KMS-11 (cell line): ENCODE data around the gene CTBP2.
A peak's percentile ranks its signal among the peaks of the same experiment; 100 is the strongest.

ENCODE experiments used
- H2AFZ ChIP-seq: fragments of 200-600 bp; sonication (generic); 2 replicates; pipeline ENCODE4 v1.6.1; 2016; ENCODE audit warnings: antibody characterized with exemption, mixed run types, low read depth
- H3K27ac ChIP-seq: fragments of 200-600 bp; sonication (generic); 2 replicates; pipeline ENCODE4 v1.6.1; 2016; ENCODE audit warnings: mild to moderate bottlenecking, mixed run types
- H3K27me3 ChIP-seq: fragments of 200-600 bp; sonication (generic); 2 replicates; pipeline ENCODE4 v1.6.1; 2017; ENCODE audit warnings: mild to moderate bottlenecking, low read depth, mixed run types, moderate library complexity; ENCODE audit not compliant: insufficient read depth
- H3K36me3 ChIP-seq: fragments of 200-600 bp; sonication (generic); 2 replicates; pipeline ENCODE4 v1.6.1; 2017; ENCODE audit warnings: mild to moderate bottlenecking, mixed run types; ENCODE audit not compliant: insufficient read depth
- H3K4me1 ChIP-seq: fragments of 200-600 bp; sonication (generic); 2 replicates; pipeline ENCODE4 v1.6.1; 2016; ENCODE audit warnings: mild to moderate bottlenecking, low read depth, mixed run types; ENCODE audit not compliant: poor library complexity, severe bottlenecking
- H3K4me2 ChIP-seq: fragments of 200-600 bp; sonication (generic); 2 replicates; pipeline ENCODE4 v1.7.0; 2016; ENCODE audit warnings: mild to moderate bottlenecking, mixed run types
- H3K4me3 ChIP-seq: fragments of 200-600 bp; sonication (generic); IDR thresholded peaks from 2 replicates; pipeline ENCODE4 v1.6.1; 2017; ENCODE audit warnings: low read depth, low read length, mixed read lengths; ENCODE audit not compliant: insufficient read depth
- H3K79me2 ChIP-seq: fragments of 200-600 bp; sonication (generic); 2 replicates; pipeline ENCODE4 v1.6.1; 2016; ENCODE audit warnings: low read depth, mixed run types; ENCODE audit not compliant: insufficient read depth
- H3K9ac ChIP-seq: fragments of 200-600 bp; sonication (generic); 2 replicates; pipeline ENCODE4 v1.6.1; 2016; ENCODE audit warnings: mild to moderate bottlenecking, mixed run types
- H4K20me1 ChIP-seq: fragments of 200-600 bp; sonication (generic); 2 replicates; pipeline ENCODE4 v1.6.1; 2016; ENCODE audit warnings: mild to moderate bottlenecking, mixed run types; ENCODE audit not compliant: insufficient read depth
- TF ChIP-seq, protein P1 (sequence below): fragments of 200-600 bp; sonication (generic); conservative IDR thresholded peaks from 2 replicates; pipeline ENCODE4 v1.6.1; 2017; ENCODE audit warnings: low read depth, mild to moderate bottlenecking, antibody characterized with exemption, low read length, moderate library complexity, mixed read lengths

CTBP2 gene

DNA sequence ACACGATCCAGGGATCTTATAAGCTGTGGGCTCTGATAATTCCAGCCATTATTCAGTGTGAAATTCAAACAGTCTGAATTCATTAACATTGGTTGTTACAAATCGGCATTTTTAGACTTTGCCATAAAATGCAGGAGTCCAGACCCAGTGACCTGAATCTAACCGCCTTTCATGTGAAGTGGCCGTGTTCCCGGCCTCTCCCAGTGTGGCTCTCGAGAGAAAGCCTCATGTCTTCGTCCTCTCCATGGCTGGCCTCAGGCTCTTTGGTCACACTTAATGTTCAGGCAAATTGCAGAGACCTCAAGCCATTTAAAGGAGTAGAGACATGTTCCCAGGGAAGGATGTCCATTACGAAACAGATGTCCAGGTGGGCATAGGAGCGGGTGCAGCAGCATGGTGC is 59.3 kb downstream of the CTBP2 start:
- Histone ChIP-seq H3K27ac (no peak overlapping the region), H3K36me3 (no peaks in the 10 kb centered on the region), H3K4me2 (no peak overlapping the region), H4K20me1 (no peaks in the 10 kb centered on the region), H3K79me2 (no peaks in the 10 kb centered on the region; the same call in 1 of the 2 replicates), H3K27me3 (no peaks in the 10 kb centered on the region), H2AFZ (no peak overlapping the region), H3K4me1 (peaks cover 15% of the 10 kb centered on the region), H3K4me3 (no peak overlapping the region), H3K9ac (no peak overlapping the region)
- TF ChIP-seq, protein P1, sequence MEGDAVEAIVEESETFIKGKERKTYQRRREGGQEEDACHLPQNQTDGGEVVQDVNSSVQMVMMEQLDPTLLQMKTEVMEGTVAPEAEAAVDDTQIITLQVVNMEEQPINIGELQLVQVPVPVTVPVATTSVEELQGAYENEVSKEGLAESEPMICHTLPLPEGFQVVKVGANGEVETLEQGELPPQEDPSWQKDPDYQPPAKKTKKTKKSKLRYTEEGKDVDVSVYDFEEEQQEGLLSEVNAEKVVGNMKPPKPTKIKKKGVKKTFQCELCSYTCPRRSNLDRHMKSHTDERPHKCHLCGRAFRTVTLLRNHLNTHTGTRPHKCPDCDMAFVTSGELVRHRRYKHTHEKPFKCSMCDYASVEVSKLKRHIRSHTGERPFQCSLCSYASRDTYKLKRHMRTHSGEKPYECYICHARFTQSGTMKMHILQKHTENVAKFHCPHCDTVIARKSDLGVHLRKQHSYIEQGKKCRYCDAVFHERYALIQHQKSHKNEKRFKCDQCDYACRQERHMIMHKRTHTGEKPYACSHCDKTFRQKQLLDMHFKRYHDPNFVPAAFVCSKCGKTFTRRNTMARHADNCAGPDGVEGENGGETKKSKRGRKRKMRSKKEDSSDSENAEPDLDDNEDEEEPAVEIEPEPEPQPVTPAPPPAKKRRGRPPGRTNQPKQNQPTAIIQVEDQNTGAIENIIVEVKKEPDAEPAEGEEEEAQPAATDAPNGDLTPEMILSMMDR = no peak

DNA sequence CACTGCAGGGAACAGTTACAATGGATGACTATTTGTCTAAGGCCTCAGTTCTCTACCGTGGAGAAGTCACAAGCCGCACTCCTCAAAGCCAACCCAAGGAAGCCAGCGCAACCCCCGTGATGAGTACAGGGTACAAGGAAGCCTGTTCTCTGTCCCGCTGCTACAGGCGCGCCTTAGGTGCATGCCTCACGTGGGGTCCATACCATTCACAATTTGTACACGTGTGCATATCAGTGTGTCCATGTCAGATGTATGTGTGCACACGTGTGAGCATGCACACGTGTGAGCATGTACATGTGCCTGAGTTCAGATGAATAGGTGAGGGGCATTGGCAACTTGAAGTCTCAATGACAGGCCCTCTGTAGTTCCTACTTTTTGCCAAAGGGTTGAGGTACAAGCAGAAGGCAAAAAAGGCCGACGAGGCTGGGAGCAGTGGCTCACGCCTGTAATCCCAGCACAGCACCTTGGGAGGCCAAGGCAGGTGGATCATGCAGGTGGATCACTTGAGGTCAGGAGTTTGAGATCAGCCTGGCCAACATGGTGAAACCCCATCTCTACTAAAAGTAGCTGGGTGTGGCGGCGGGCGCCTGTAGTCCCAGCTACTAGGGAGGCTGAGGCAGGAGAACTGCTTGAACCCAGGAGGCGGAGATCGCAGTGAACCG is 62.8 kb downstream of the CTBP2 start:
- no peak overlapping the region for H3K9ac ChIP-seq
- TF ChIP-seq, protein P1 = no peak
- no peak overlapping the region for H3K4me3 ChIP-seq
- no peaks in the 10 kb centered on the region for H3K27me3 ChIP-seq
- peaks cover 18% of the 10 kb centered on the region for H3K4me1 ChIP-seq
- H4K20me1 ChIP-seq = no peaks in the 10 kb centered on the region
- no peaks in the 10 kb centered on the region for H3K36me3 ChIP-seq
- H3K4me2 ChIP-seq = no peak overlapping the region; the same call in 1 of the 2 replicates
- H2AFZ ChIP-seq = no peak overlapping the region
- H3K79me2 ChIP-seq = no peaks in the 10 kb centered on the region
- H3K27ac ChIP-seq = no peak overlapping the region

DNA sequence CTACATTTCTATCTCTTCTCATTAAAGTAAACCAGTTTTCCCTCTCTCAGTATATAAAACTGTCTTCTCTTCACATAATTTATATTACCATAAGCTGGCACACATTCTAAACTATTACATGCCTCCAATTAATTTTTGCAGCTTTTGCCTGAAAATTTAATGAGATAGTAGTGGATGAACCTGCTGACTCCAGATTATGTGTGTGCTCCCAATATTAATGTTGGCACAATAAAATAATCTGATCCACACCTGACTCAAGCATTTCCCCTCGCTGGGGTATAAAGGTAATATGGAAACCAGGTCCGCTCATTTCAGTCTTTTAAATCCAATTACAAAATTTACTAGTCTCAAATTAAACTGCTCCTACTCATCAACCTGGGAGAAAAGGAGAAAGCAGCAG is 63.4 kb downstream of the CTBP2 start:
- Histone ChIP-seq H3K4me3 (no peak overlapping the region), H3K79me2 (no peaks in the 10 kb centered on the region), H2AFZ (no peak overlapping the region), H3K36me3 (no peaks in the 10 kb centered on the region), H3K4me2 (no peak overlapping the region; the same call in 1 of the 2 replicates), H3K27me3 (no peaks in the 10 kb centered on the region), H3K4me1 (peaks cover 18% of the 10 kb centered on the region), H3K9ac (no peak overlapping the region), H4K20me1 (no peaks in the 10 kb centered on the region), H3K27ac (no peak overlapping the region)
- TF ChIP-seq, protein P1 = no peak

DNA sequence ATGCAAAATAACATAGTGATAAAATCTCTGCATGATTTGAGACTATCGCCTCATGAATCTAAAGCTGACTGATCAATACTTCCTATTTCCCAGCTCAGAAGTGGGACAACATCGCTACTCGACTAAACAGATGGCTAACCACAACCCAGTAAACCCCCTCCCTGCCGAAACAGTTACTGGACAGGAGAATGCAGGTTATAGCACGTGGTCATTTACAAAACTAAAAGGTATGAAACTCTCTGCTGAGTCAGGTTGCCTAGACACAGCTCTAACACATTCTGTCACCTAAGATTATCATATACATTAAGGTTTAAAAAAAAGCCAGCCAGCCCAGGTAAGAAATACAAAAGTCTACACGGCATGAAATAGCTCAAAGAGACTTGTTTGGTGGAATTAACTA is 64.0 kb downstream of the CTBP2 start:
- Histone ChIP-seq H3K79me2 (no peaks in the 10 kb centered on the region), H3K4me1 (peaks cover 18% of the 10 kb centered on the region), H3K4me2 (peak overlapping the region; percentile 17; the same call in 1 of the 2 replicates), H2AFZ (no peak overlapping the region), H4K20me1 (no peaks in the 10 kb centered on the region), H3K27ac (no peak overlapping the region), H3K36me3 (no peaks in the 10 kb centered on the region), H3K9ac (no peak overlapping the region), H3K4me3 (no peak overlapping the region), H3K27me3 (no peaks in the 10 kb centered on the region)
- TF ChIP-seq, protein P1 = no peak
